GM23338 (cell line): ENCODE data around the gene ITGA1. TPM values are rescaled to one million over a fixed set of nuclear protein-coding genes. Genes with fewer than 3 reads are reported as not detected.

Source experiments
- ATAC-seq: fragments of 200-7000 bp; cut with Tn5 transposase; 3 replicates; pipeline ENCODE4 v1.9.1; 2020
- DNase-seq: peaks from one replicate; pipeline ENCODE4 v3.0.0-alpha.2; 2015; ENCODE audit warnings: low spot score
- H2AFZ ChIP-seq: fragments of 200-600 bp; sonication (generic); 2 replicates; pipeline ENCODE4 v1.8.0; 2016; ENCODE audit warnings: antibody characterized with exemption, mild to moderate bottlenecking, moderate library complexity
- H3F3A ChIP-seq: fragments of 200-600 bp; sonication (generic); replicated peaks from 2 replicates; pipeline ENCODE4 v1.8.0; 2017; ENCODE audit warnings: antibody characterized with exemption, mixed run types, low read depth
- H3K27ac ChIP-seq: fragments of 200-600 bp; sonication (generic); 2 replicates; pipeline ENCODE4 v1.6.1; 2016; ENCODE audit warnings: low read depth
- H3K27me3 ChIP-seq: fragments of 200-600 bp; sonication (generic); 2 replicates; pipeline ENCODE4 v1.8.0; 2016; ENCODE audit warnings: mild to moderate bottlenecking, mixed run types, moderate library complexity; ENCODE audit not compliant: insufficient read depth
- H3K36me3 ChIP-seq: fragments of 200-600 bp; sonication (generic); 2 replicates; pipeline ENCODE4 v1.8.0; 2016; ENCODE audit warnings: mild to moderate bottlenecking; ENCODE audit not compliant: insufficient read depth
- H3K4me1 ChIP-seq: fragments of 200-600 bp; sonication (generic); 2 replicates; pipeline ENCODE4 v1.8.0; 2016; ENCODE audit warnings: mild to moderate bottlenecking, moderate library complexity; ENCODE audit not compliant: insufficient read depth
- H3K4me2 ChIP-seq: fragments of 200-600 bp; sonication (generic); 2 replicates; pipeline ENCODE4 v1.7.1; 2017; ENCODE audit warnings: mixed run types
- H3K4me3 ChIP-seq: fragments of 200-600 bp; sonication (generic); 2 replicates; pipeline ENCODE4 v1.6.1; 2016; ENCODE audit warnings: mixed run types
- H3K79me2 ChIP-seq: fragments of 200-600 bp; sonication (generic); replicated peaks from 2 replicates; pipeline ENCODE4 v1.8.0; 2017; ENCODE audit warnings: mild to moderate bottlenecking; ENCODE audit not compliant: insufficient read depth
- H3K9me2 ChIP-seq: fragments of 200-600 bp; sonication (generic); 2 replicates; pipeline ENCODE4 v1.8.0; 2017; ENCODE audit not compliant: insufficient read depth
- H4K20me1 ChIP-seq: fragments of 200-600 bp; sonication (generic); replicated peaks from 2 replicates; pipeline ENCODE4 v1.8.0; 2017; ENCODE audit warnings: mild to moderate bottlenecking; ENCODE audit not compliant: insufficient read depth
- H3K27ac Mint-ChIP-seq: 2 replicates; pipeline ENCODE4 v1.8.0; 2020; ENCODE audit warnings: inconsistent platforms, mild to moderate bottlenecking, moderate library complexity, mixed read lengths
- H3K27me3 Mint-ChIP-seq: 3 replicates; pipeline ENCODE4 v1.8.0; 2022; ENCODE audit warnings: low read depth, mild to moderate bottlenecking, moderate library complexity, mixed read lengths, inconsistent platforms; ENCODE audit not compliant: insufficient read depth, poor library complexity
- H3K36me3 Mint-ChIP-seq: 3 replicates; pipeline ENCODE4 v1.8.0; 2021; ENCODE audit warnings: low read depth, mild to moderate bottlenecking, inconsistent platforms, moderate library complexity, mixed read lengths
- H3K4me1 Mint-ChIP-seq: 3 replicates; pipeline ENCODE4 v1.8.0; 2020; ENCODE audit warnings: mild to moderate bottlenecking, inconsistent platforms, mixed read lengths
- H3K4me3 Mint-ChIP-seq: 3 replicates; pipeline ENCODE4 v1.8.0; 2021; ENCODE audit warnings: moderate library complexity, mild to moderate bottlenecking, inconsistent platforms, mixed read lengths
- H3K9me3 Mint-ChIP-seq: 3 replicates; pipeline ENCODE4 v1.8.0; 2020; ENCODE audit warnings: moderate library complexity, mild to moderate bottlenecking, inconsistent platforms, mixed read lengths
- CREB1 ChIP-seq: fragments of 250-450 bp; sonication (Bioruptor Pico); IDR thresholded peaks from 2 replicates; pipeline ENCODE4 v1.5.0; 2020; ENCODE audit warnings: low read depth, mild to moderate bottlenecking, moderate library complexity
- EZH2 ChIP-seq: fragments of 200-600 bp; sonication (generic); IDR thresholded peaks from one replicate; pipeline ENCODE4 v1.8.0; 2017; ENCODE audit warnings: antibody characterized with exemption, mild to moderate bottlenecking, low read depth; ENCODE audit not compliant: unreplicated experiment
- EZH2phosphoT487 ChIP-seq: fragments of 200-600 bp; sonication (generic); IDR thresholded peaks from one replicate; pipeline ENCODE4 v1.8.1; 2018; ENCODE audit warnings: antibody characterized with exemption; ENCODE audit not compliant: unreplicated experiment
- JUNB ChIP-seq: IDR thresholded peaks from one replicate; pipeline ENCODE4 v1.6.1; 2016; ENCODE audit warnings: antibody characterized with exemption; ENCODE audit not compliant: unreplicated experiment
- NANOG ChIP-seq: IDR thresholded peaks from 2 replicates; pipeline ENCODE4 v1.6.1; 2016; ENCODE audit warnings: antibody characterized with exemption, borderline replicate concordance
- POLR2AphosphoS5 ChIP-seq: IDR thresholded peaks from 2 replicates; pipeline ENCODE4 v1.6.1; 2016; ENCODE audit warnings: antibody characterized with exemption, low read depth
- STAT1 ChIP-seq: IDR thresholded peaks from one replicate; pipeline ENCODE4 v1.6.1; 2016; ENCODE audit warnings: antibody characterized with exemption; ENCODE audit not compliant: unreplicated experiment
- ZNF114 ChIP-seq: fragments of 250-450 bp; sonication (Bioruptor Pico); IDR thresholded peaks from 2 replicates; pipeline ENCODE4 v1.5.0; 2020; ENCODE audit warnings: mild to moderate bottlenecking, moderate library complexity
- ZNF331 ChIP-seq: fragments of 250-450 bp; sonication (Bioruptor Pico); IDR thresholded peaks from 2 replicates; pipeline ENCODE4 v1.5.0; 2020; ENCODE audit warnings: low read depth, mild to moderate bottlenecking, moderate library complexity
- polyA plus RNA-seq: library from polyadenylated mRNA; unstranded; fragments of >200 nt; fragmentation: Nextera tagmentation; extraction: Ambion mirVana; gene quantifications from 2 replicates; pipeline ENCODE4 v1.2.1, GENCODE V29; 2016
- total RNA-seq: library from RNA; depleted of rRNA; stranded (reverse); fragments of >200 nt; shearing (Covaris generic); gene quantifications from 2 replicates; pipeline ENCODE4 v1.2.3, GENCODE V29; 2014
- TF ChIP-seq, protein P1 (sequence below): IDR thresholded peaks from one replicate; pipeline ENCODE4 v1.6.1; 2018; ENCODE audit warnings: antibody characterized with exemption; ENCODE audit not compliant: unreplicated experiment
- TF ChIP-seq, protein P2 (sequence below): IDR thresholded peaks from 2 replicates; pipeline ENCODE4 v1.6.1; 2016; ENCODE audit warnings: antibody characterized with exemption
- TF ChIP-seq, protein P3 (sequence below), 2 experiments: fragments of 200-600 bp in 1 of 2; sonication (generic) in 1 of 2; conservative IDR thresholded peaks; 2 replicates each; pipeline versions ENCODE4 v1.5.1 to v1.6.1; 2016 to 2017; ENCODE audit warnings: antibody characterized with exemption in 2 of 2, low read depth in 2 of 2, mild to moderate bottlenecking in 2 of 2, moderate library complexity in 1 of 2
- TF ChIP-seq, protein P4 (sequence below): fragments of 250-450 bp; sonication (Bioruptor Pico); IDR thresholded peaks from 2 replicates; pipeline ENCODE4 v1.5.0; 2020; ENCODE audit warnings: mild to moderate bottlenecking, moderate library complexity

Gene ITGA1
- total and polyA plus RNA-seq, 2 experiments from 2014 or later, result 1.8 to 4.9 TPM

DNA sequence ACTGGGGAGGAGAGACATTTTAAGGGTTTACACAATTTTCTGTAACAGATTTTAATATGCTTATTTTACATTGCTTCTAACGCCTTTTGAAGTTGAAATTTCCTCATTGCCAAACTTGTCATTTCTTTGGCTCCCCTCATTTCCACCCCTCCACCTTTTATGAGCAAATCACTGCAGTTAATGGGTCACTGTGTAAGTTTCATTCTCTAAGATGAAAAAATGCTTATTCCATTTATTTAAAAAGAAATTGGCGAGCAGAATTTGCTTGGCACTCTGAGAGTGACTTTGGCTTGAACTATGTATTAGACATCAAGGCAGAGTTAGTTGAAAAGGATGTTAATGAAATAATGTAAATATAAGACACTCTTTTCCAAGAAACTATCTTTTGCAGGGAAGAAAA lies 66.6 kb downstream of the ITGA1 start:
- H3K36me3 Mint-ChIP-seq, result no peaks in the 10 kb centered on the region
- no peak overlapping the region for H3K27ac ChIP-seq
- no peak overlapping the region for H3K4me2 ChIP-seq

More for the DNA sequence above, 66.6 kb downstream of the ITGA1 start:
- Histone ChIP-seq H3F3A (no peaks in the 10 kb centered on the region), H3K79me2 (no peaks in the 10 kb centered on the region), H3K27me3 (no peaks in the 10 kb centered on the region), H3K36me3 (no peaks in the 10 kb centered on the region), H2AFZ (no peak overlapping the region), H3K4me1 (no peaks in the 10 kb centered on the region), H3K4me3 (no peak overlapping the region), H4K20me1 (no peaks in the 10 kb centered on the region), H3K9me2 (peaks cover under 1% of the 10 kb centered on the region; the same call in 1 of the 2 replicates)
- H3K27ac Mint-ChIP-seq, result no peak overlapping the region
- DNase-seq, result no peak
- TF ChIP-seq EZH2 (no peak), EZH2phosphoT487 (no peak), CREB1 (CRISPR knock-in tag) (no peak), STAT1 (no peak), JUNB (no peak), ZNF114 (CRISPR knock-in tag) (no peak), POLR2AphosphoS5 (no peak), ZNF331 (no peak), NANOG (no peak)
- TF ChIP-seq, protein P1, sequence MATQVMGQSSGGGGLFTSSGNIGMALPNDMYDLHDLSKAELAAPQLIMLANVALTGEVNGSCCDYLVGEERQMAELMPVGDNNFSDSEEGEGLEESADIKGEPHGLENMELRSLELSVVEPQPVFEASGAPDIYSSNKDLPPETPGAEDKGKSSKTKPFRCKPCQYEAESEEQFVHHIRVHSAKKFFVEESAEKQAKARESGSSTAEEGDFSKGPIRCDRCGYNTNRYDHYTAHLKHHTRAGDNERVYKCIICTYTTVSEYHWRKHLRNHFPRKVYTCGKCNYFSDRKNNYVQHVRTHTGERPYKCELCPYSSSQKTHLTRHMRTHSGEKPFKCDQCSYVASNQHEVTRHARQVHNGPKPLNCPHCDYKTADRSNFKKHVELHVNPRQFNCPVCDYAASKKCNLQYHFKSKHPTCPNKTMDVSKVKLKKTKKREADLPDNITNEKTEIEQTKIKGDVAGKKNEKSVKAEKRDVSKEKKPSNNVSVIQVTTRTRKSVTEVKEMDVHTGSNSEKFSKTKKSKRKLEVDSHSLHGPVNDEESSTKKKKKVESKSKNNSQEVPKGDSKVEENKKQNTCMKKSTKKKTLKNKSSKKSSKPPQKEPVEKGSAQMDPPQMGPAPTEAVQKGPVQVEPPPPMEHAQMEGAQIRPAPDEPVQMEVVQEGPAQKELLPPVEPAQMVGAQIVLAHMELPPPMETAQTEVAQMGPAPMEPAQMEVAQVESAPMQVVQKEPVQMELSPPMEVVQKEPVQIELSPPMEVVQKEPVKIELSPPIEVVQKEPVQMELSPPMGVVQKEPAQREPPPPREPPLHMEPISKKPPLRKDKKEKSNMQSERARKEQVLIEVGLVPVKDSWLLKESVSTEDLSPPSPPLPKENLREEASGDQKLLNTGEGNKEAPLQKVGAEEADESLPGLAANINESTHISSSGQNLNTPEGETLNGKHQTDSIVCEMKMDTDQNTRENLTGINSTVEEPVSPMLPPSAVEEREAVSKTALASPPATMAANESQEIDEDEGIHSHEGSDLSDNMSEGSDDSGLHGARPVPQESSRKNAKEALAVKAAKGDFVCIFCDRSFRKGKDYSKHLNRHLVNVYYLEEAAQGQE, result no peak
- TF ChIP-seq, protein P2, sequence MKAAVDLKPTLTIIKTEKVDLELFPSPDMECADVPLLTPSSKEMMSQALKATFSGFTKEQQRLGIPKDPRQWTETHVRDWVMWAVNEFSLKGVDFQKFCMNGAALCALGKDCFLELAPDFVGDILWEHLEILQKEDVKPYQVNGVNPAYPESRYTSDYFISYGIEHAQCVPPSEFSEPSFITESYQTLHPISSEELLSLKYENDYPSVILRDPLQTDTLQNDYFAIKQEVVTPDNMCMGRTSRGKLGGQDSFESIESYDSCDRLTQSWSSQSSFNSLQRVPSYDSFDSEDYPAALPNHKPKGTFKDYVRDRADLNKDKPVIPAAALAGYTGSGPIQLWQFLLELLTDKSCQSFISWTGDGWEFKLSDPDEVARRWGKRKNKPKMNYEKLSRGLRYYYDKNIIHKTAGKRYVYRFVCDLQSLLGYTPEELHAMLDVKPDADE, result no peak
- TF ChIP-seq, protein P3, sequence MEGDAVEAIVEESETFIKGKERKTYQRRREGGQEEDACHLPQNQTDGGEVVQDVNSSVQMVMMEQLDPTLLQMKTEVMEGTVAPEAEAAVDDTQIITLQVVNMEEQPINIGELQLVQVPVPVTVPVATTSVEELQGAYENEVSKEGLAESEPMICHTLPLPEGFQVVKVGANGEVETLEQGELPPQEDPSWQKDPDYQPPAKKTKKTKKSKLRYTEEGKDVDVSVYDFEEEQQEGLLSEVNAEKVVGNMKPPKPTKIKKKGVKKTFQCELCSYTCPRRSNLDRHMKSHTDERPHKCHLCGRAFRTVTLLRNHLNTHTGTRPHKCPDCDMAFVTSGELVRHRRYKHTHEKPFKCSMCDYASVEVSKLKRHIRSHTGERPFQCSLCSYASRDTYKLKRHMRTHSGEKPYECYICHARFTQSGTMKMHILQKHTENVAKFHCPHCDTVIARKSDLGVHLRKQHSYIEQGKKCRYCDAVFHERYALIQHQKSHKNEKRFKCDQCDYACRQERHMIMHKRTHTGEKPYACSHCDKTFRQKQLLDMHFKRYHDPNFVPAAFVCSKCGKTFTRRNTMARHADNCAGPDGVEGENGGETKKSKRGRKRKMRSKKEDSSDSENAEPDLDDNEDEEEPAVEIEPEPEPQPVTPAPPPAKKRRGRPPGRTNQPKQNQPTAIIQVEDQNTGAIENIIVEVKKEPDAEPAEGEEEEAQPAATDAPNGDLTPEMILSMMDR (conservative IDR thresholded peaks at IDR 0.05; ENCODE audit: low read depth in 2 of 2), result no peak
- TF ChIP-seq, protein P4, sequence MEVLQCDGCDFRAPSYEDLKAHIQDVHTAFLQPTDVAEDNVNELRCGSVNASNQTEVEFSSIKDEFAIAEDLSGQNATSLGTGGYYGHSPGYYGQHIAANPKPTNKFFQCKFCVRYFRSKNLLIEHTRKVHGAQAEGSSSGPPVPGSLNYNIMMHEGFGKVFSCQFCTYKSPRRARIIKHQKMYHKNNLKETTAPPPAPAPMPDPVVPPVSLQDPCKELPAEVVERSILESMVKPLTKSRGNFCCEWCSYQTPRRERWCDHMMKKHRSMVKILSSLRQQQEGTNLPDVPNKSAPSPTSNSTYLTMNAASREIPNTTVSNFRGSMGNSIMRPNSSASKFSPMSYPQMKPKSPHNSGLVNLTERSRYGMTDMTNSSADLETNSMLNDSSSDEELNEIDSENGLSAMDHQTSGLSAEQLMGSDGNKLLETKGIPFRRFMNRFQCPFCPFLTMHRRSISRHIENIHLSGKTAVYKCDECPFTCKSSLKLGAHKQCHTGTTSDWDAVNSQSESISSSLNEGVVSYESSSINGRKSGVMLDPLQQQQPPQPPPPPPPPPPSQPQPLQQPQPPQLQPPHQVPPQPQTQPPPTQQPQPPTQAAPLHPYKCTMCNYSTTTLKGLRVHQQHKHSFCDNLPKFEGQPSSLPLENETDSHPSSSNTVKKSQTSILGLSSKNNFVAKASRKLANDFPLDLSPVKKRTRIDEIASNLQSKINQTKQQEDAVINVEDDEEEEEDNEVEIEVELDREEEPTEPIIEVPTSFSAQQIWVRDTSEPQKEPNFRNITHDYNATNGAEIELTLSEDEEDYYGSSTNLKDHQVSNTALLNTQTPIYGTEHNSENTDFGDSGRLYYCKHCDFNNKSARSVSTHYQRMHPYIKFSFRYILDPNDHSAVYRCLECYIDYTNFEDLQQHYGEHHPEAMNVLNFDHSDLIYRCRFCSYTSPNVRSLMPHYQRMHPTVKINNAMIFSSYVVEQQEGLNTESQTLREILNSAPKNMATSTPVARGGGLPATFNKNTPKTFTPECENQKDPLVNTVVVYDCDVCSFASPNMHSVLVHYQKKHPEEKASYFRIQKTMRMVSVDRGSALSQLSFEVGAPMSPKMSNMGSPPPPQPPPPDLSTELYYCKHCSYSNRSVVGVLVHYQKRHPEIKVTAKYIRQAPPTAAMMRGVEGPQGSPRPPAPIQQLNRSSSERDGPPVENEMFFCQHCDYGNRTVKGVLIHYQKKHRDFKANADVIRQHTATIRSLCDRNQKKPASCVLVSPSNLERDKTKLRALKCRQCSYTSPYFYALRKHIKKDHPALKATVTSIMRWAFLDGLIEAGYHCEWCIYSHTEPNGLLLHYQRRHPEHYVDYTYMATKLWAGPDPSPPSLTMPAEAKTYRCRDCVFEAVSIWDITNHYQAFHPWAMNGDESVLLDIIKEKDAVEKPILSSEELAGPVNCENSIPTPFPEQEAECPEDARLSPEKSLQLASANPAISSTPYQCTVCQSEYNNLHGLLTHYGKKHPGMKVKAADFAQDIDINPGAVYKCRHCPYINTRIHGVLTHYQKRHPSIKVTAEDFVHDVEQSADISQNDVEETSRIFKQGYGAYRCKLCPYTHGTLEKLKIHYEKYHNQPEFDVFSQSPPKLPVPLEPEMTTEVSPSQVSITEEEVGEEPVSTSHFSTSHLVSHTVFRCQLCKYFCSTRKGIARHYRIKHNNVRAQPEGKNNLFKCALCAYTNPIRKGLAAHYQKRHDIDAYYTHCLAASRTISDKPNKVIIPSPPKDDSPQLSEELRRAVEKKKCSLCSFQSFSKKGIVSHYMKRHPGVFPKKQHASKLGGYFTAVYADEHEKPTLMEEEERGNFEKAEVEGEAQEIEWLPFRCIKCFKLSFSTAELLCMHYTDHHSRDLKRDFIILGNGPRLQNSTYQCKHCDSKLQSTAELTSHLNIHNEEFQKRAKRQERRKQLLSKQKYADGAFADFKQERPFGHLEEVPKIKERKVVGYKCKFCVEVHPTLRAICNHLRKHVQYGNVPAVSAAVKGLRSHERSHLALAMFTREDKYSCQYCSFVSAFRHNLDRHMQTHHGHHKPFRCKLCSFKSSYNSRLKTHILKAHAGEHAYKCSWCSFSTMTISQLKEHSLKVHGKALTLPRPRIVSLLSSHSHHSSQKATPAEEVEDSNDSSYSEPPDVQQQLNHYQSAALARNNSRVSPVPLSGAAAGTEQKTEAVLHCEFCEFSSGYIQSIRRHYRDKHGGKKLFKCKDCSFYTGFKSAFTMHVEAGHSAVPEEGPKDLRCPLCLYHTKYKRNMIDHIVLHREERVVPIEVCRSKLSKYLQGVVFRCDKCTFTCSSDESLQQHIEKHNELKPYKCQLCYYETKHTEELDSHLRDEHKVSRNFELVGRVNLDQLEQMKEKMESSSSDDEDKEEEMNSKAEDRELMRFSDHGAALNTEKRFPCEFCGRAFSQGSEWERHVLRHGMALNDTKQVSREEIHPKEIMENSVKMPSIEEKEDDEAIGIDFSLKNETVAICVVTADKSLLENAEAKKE (CRISPR knock-in tag), result no peak
- no peak overlapping the region for H3K4me3 Mint-ChIP-seq
- ATAC-seq, result no peak
- H3K27me3 Mint-ChIP-seq, result no peaks in the 10 kb centered on the region
- no peaks in the 10 kb centered on the region for H3K4me1 Mint-ChIP-seq
- H3K9me3 Mint-ChIP-seq, result no peaks in the 10 kb centered on the region
